Glomerular visceral epithelial cell (primary cell): ENCODE data around the gene XIAP.
A peak's percentile ranks its signal among the peaks of the same experiment; 100 is the strongest.
"Not testable (repeated sequence)": the region's sequence is repeated elsewhere in the genome, so short reads cannot be mapped to it uniquely, and the experiment has no call there.

Source experiments
- DNase-seq: peaks from one replicate; pipeline ENCODE4 v3.0.0-alpha.2; 2016; ENCODE audit errors: extremely low spot score

The XIAP gene

DNA sequence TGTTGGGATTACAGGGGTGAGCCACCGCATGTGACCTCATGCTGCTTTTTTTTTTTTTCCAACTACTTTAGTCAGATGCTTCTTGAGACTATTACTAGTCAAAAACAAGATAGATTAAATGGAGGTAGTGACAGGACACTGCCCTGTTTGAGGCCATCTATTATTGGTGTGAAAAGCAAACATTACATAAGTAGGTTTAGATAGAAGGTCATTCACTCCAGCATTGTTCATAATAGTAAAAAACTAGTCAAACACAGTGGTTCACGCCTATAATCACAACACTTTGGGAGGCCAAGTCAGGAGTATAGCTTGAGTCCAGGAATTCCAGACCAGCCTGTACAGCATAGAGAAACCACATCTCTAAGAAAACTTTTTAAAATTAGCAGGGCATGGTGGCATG lies 16.3 kb downstream of the XIAP start:
- no peak for DNase-seq

DNA sequence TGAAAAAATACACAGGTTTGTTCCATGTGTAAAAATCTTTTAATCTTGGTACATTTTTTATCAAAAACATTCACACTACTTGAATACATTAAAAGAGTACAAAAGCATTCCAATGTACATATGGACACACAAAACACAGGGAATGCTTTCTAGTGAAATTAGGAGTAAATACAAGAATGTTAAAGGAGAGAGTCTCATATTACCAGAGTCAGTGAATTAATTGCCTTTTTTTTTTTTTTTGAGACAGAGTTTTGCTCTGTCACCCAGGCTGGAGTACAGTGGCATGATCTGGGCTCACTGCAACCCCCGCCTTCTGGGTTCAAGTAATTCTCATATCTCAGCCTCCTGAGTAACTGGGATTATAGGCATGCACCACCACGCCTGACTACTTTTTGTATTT lies 17.0 kb downstream of the XIAP start:
- DNase-seq: no peak

DNA sequence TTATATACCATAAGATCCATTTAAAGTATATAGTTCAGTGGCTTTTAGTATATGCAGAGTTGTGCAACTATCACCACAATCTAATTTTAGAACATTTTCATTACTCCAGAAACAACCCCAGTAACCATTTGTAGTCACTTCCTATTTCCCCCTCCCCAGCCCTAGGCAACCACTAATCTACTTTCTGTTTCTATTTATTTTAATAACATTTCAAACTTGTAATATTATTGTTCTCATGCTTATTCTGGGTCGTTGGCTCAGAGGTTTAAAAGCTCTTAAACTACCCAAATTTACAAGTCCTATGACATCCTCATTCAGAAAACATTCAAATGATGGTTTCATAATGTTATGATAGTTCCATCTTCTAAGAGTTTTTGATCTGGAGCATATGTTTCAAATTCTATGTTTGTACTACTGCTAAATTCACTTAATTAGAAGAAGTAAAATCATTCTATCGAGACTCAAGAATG lies 18.4 kb downstream of the XIAP start:
- DNase-seq: no peak

DNA sequence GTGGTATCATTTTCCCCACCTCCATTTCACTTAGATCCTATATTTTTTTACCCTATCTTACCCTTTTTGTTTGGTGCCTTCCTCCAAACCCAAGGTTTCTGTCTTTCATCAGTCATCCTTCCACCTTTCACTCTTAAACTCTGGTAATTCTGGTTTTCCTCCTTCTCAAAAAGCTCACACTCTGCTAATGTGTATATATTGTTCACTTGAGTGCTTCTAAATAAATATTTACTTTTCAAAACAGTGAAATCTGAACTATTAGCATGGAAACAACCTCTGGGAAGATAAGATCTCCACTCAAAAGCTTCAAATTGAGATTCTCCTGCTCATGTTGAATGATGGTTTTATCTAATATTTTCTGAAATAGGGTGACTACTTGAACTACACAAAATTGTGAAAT lies 21.5 kb downstream of the XIAP start:
- DNase-seq: no peak

DNA sequence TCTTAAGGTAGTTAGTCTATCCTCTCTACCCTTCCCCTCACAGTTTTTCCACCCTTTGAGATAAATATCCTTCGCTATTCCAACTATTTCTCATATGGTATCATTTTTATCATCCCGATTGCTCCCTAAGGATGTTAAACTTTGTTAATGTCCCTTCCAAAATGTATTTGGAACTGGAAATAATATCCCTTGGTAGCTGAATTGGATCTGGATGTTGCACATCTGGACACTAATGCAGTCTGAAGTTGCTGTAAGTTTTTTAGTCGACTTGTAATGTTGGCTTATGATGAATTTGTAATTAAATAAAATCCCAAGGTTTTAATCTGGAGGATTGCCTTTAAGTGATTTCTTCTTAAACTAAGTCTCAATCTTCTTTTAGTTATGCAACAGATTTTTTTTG lies 22.5 kb downstream of the XIAP start:
- DNase-seq: no peak

DNA sequence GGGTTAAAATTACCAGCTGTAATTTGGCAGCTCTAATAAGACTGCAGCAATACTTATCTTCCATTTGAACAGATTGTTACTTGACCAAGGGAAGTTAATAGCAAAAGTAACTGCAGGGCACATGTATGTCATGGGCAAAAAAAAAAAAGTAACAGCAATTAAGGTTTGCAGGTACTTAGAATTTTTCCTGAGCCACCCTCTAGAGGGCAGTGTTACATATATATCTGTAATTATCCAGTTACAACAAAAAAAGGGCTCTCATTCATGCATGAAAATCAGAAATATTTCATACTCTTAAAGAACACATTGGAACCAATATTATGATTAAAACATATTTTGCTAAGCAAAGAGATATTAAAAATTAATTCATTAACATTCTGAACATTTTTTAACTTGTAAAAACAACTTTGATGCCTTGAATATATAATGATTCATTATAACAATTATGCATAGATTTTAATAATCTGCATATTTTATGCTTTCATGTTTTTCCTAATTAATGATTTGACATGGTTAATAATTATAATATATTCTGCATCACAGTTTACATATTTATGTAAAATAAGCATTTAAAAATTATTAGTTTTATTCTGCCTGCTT lies 25.1 kb downstream of the XIAP start:
- peak; percentile 55 for DNase-seq

DNA sequence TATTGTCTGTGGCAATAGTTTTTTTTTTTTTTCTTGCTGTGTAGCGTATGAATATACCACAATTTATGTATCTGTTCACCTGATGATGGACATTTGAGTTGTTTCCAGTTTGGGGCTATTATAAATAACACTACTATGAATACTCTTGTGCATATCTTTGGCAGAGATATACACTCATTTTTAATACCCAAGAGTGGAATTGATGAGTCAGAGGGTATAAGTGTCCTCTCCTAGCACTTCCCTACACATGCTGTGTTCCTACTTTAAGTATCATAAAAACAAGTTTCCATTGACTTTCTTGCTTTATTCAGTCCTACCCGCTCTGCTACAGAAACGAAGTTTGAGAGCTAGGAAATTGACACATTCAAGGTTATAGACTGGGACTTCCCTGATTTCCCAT lies 39.8 kb downstream of the XIAP start:
- DNase-seq: no peak

DNA sequence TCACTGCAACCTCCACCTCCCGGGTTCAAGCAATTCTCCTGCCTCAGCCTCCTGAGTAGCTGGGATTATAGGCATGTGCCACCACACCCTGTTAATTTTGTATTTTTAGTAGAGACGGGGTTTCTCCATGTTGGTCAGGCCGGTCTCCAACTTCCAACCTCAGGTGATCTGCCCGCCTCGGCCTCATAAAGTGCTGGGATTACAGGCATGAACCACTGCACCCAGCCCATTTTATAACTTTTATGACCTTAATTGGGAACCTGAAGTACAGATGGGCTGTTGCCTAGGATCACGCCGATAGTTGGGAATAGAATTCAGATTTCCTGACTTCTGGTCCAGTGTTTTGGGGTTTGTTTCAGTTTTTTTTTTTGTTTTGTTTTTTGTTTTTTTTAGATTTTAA lies 43.4 kb downstream of the XIAP start:
- DNase-seq: not testable (repeated sequence)

DNA sequence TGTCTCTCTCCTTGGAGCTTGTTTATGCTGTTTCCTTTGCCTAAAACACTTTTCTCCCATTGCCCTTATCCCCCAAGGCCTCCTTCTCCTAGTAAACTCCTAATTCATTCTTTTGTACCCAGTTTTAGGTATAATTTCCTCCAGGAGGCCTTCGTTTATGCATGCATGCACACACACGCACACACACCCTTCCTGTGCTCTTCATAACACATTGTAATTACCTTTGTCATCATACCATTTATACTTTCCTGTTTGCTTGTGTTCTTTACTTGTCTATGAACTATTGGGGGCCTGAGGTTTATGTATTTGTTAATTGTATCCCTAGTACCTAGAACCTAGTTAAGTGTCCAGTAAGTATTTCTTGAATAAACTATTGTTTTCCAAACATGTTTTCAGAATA lies 45.5 kb downstream of the XIAP start:
- DNase-seq: no peak

DNA sequence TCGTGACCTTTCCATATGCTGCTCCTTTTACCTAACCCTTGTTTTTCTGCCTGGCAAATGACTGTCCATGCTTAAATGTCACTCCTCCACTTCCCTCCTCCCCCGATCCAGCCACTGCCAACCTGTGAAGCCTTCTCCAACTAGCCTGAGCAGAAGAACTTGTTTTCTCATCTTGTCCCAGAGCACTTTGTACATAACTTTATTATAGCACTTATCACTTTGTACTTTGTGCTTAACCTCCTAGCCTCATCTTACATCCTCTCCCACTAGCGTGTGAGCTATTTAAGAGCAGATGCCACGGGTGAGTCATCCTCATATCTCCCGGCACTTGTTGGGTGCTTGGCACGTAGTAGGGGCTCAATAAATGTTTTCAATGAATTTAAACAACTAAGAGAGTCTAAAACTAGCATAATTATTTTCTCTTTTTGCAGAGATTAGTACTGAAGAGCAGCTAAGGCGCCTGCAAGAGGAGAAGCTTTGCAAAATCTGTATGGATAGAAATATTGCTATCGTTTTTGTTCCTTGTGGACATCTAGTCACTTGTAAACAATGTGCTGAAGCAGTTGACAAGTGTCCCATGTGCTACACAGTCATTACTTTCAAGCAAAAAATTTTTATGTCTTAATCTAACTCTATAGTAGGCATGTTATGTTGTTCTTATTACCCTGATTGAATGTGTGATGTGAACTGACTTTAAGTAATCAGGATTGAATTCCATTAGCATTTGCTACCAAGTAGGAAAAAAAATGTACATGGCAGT lies 46.9 kb downstream of the XIAP start:
- DNase-seq: no peak

DNA sequence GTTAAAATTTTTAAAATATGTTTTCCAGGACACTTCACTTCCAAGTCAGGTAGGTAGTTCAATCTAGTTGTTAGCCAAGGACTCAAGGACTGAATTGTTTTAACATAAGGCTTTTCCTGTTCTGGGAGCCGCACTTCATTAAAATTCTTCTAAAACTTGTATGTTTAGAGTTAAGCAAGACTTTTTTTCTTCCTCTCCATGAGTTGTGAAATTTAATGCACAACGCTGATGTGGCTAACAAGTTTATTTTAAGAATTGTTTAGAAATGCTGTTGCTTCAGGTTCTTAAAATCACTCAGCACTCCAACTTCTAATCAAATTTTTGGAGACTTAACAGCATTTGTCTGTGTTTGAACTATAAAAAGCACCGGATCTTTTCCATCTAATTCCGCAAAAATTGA lies 49.7 kb downstream of the XIAP start:
- DNase-seq: no peak

DNA sequence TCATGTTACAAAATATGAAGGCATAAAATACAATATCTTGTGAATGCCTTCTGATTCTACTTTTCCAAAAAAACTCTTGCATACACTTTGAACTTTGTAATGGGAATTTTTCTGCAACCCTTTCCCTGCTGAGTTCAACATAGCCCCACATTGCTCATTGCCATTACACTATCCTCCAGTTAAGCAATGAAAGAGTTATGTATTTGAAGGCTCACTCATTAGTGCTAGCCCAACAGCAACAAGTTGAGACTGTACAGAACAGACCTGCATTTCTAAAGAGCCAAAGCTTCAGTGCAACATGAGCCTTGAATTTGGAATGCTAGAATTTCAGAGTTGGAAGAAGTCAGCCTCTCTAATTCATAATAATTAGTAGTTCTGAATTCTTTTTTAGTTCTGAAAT lies 57.2 kb downstream of the XIAP start:
- no peak for DNase-seq

DNA sequence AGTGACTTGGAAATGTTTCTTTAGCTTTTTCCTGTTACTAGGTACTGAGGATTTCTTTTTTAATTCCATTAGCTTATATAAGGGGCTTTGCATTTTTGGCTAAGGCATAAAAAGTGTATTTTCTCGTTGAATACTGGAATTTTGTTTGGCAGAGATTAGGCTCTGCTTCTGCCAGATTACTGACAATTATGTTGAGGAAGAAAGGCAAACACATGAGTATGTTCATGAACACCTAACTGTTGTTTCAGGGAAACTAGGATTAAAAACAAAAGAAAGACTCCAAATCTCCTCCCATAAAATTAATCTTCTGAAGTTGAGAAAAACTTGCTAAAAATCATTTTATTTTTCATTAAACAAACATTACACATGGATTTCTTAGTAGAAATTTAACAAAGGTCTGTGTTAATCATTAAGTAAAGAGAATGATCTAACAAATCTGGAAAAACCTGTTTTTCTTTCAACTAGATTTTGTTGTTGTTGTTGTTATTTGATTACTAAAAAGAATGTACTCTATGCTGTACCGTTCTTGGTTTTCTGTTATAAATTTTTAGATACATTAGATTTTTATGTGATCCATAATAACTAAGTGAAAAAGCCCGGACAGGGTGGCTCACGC lies 58.4 kb downstream of the XIAP start:
- DNase-seq: no peak

DNA sequence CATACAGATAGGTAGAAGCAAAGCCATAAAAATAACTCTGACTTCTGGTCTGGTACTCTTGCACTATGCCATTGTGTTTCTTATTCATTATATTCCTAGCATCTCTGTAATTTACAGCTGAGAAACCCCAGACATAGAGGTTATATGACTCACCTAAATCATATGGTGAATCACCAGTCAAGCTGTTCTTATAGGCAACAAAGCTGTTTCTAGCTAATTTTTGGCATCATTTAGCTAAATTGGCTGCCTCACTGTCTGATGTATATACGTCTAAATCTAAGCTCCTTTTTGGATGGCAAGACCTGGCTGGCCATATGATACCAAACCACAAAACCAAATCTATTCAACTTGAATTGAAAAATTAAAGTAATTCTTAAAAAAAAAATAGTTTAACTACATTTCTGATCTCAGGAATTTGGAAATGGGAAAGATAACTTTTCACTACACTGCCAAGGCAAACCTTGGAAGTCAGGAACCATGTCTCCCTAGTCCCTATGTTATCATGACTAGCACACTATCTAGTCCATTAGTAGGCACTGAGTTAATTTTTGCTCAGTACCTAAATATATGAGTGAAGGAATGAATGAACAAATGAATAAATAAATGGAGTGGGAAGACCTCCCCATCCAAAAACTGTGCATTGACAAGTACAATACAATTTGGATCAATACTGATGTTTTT lies 60.4 kb downstream of the XIAP start:
- peak; percentile 50 for DNase-seq

DNA sequence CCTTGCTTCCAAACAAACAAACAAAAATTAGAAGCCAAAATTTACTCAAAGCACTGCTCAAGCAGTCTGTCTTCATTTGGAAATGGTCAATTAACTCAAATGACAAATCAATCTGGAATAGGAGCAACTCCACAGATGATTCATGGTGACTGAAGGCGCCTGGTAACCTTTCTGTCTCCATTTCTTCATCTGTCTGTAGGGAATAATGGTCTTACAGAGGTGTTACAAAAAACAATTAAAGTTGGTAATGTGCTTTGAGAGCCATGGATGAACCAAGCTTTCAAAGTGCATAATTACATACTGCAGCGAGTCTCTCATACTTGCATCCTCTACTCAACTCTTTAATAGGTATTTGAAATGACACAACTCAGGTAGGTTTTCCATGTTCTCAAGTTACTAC lies 63.4 kb downstream of the XIAP start:
- DNase-seq: no peak

DNA sequence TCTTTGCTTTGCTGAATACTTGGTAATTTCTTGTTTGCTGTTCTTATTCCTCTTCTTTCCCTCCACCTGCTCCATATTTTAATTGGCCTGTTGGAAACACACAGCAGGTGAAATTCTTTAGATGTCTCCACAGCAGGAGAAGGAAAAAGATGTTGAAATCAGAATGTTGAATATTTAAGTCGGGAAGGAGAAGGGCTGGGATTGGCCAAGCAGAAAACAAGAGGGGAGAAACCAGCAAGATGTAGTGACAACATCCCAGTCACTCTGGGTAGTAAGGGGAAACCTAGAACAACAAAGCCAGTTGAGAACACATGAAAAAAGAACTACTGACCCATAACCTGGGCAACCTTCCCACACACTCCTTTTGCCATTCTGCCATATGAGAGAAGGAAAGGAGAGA lies 64.3 kb downstream of the XIAP start:
- no peak for DNase-seq

DNA sequence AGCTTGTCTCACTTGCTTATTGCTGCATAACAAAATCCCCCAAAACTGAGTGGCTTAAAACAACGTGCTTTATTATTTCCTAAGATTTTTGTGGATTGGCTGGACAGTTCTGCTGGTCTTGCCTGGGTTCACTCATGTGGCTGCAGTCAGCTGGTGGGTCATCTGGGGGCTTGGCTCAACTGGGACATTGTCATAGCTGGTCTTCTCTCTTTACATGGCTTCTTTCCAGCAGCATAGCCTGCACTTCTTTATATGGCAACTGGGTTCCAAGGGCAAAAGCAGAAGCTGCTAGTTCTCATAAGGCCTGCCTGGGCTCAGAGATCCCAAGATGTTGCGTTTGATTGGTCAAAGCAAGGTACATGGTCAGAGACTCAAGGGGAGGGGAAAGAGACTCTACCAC lies 68.0 kb downstream of the XIAP start:
- DNase-seq: no peak

DNA sequence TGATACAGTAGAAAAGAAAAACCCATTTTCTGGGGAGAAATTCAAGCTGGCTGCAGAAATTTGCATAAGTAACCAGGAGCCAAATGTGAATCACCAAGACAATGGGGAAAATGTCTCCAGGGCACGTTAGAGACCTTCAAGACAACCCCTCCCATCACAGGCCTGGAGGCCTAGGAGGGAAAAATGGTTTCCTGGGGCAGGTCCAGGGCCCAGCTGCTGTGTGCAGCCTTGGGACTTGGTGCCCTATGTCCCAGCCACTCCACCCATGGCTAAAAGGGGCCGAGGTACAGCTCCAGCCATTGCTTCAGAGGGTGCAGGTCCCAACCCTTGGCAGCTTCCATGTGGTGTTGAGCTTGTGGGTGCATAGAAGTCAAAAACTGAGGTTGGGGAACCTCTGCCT lies 72.2 kb downstream of the XIAP start:
- DNase-seq: not testable (repeated sequence)

DNA sequence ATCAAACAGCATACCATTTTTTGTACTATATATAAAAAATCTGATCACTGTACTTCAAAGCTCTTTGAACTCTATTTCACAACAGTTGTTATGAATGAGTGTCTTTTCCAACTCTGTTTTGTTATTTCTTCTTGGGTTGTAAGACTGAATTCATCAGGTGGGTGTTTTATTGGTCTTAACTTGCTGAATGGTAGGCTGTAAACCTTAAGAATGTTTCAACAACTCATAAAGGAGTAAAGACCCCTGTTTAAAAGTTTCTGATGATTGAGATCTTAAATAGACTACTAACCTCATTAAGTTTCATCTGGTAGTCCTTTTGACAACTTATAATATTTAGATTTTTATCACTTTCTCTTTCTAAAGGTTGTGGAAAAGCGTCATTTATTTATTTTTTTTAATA lies 83.2 kb downstream of the XIAP start:
- DNase-seq: no peak

DNA sequence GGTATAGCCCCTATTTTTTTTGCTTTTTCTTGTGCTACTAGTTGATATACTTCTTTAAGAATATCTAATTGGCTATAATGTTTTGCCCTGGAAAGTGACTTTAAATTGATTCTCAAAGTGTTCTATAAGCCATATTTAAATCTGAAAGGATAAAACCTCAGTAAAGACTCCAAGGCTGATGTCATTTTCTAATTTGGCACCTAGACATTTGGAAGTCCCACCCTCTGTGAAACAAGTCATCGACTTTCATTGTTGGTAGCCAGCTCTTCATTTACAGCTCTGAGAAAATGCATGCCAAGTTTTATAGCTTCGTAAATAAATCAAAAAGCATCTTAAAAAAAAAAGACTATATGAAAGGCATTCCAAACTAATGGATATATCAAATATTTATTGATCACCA lies 83.6 kb downstream of the XIAP start:
- DNase-seq: no peak

DNA sequence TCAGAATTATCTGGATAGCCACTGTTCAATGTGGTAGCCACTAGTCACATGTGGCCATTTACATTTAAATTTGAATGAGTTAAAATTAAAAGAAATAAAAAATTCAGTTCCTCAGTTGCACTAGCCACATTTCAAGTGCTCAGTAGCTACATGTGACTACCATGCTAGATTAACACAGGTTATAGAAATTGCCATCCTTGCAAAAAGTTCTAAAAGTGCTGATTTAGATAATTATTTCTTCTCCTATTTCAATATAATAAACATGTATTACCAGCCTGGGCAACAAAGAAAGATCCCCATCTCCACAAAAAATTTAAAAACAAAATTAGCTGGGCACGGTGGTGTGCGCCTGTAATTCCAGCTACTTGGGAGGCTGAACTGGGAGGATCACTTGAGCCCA lies 90.0 kb downstream of the XIAP start:
- DNase-seq: no peak

DNA sequence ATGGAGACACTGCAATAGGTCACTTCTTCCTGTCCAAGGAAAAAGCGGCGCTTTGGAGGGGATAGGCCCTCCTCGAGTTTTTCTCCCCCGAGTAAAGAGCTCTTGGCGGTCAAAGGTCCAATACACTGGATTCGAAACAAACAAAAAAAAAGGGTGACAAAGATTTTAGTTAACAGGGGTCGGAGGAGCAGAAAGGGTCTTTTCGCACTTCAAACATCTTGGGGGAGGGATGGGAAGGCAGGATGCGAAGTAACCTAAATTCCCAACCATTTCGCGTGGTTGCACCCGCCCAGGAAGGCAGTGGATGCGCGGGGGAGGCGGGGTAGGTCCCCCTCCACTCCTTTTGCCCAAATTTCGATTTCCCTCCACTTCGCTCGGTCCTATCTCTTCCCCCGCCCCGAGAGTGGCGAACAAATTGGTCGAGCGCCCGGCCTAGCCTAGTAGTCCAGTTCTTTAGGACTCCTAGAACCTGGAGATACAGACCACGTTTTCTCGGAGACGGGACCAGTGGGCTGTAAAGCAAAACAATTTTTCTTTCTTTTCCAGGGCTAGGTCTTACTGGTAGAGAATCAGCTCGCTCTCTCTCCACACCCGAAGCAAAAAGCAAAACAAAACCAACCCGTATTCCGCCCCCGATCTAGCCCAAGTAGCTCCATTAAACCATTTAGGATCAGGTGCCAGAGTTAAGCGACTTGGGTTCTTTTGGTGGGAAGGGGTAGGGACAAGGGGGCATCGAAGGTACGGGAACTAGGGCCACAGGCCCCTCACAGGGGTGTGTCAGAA lies 99.6 kb downstream of the XIAP start:
- DNase-seq: peak; percentile 26
